WERI-Rb-1 (cell line): Measurements from ENCODE around the gene ZBTB20.

ENCODE experiments used
- DNase-seq: peaks from one replicate; pipeline ENCODE4 v3.0.0-alpha.2; 2020
- H3K27ac ChIP-seq: fragments of 250-450 bp; sonication (Bioruptor Pico); 2 replicates; pipeline ENCODE4 v1.5.1; 2020; ENCODE audit warnings: mild to moderate bottlenecking, moderate library complexity
- H3K27me3 ChIP-seq: fragments of 250-450 bp; sonication (Bioruptor Pico); 2 replicates; pipeline ENCODE4 v1.5.1; 2021; ENCODE audit warnings: mild to moderate bottlenecking, low read depth, moderate library complexity; ENCODE audit not compliant: insufficient read depth, severe bottlenecking
- H3K36me3 ChIP-seq: fragments of 250-450 bp; sonication (Bioruptor Pico); 2 replicates; pipeline ENCODE4 v1.5.1; 2020; ENCODE audit warnings: mild to moderate bottlenecking, moderate library complexity
- H3K4me3 ChIP-seq: 2 replicates; pipeline ENCODE4 v1.5.1; 2011; ENCODE audit warnings: low read depth, mild to moderate bottlenecking, control low read depth, low read length
- H3K9me3 ChIP-seq: fragments of 250-450 bp; sonication (Bioruptor Pico); 2 replicates; pipeline ENCODE4 v1.5.1; 2021; ENCODE audit warnings: mild to moderate bottlenecking, moderate library complexity; ENCODE audit not compliant: severe bottlenecking
- CTCF ChIP-seq: IDR thresholded peaks from 2 replicates; pipeline ENCODE4 v1.5.1; 2011; ENCODE audit warnings: low read depth, mild to moderate bottlenecking, control low read depth, inconsistent platforms, low read length

The ZBTB20 gene

GRCh38 chr3:114608293-114608692 is 538.8 kb downstream of the ZBTB20 start:
- no peak for TF ChIP-seq CTCF
- Histone ChIP-seq H3K27me3 (no peaks in the 10 kb centered on the region), H3K27ac (no peak overlapping the region), H3K36me3 (no peaks in the 10 kb centered on the region), H3K9me3 (no peaks in the 10 kb centered on the region), H3K4me3 (no peak overlapping the region)
- no peak for DNase-seq

- DNase-seq, result no peak
- no peak for TF ChIP-seq CTCF
- no peak overlapping the region for H3K4me3 ChIP-seq
- no peaks in the 10 kb centered on the region for H3K36me3 ChIP-seq
- no peaks in the 10 kb centered on the region for H3K27me3 ChIP-seq
- no peak overlapping the region for H3K27ac ChIP-seq
- no peaks in the 10 kb centered on the region for H3K9me3 ChIP-seq
Measured at GRCh38 chr3:114606336-114606735, 540.8 kb downstream of the ZBTB20 start.

GRCh38 chr3:114600571-114600970 is 546.5 kb downstream of the ZBTB20 start:
- no peak for TF ChIP-seq CTCF
- Histone ChIP-seq H3K9me3 (no peaks in the 10 kb centered on the region), H3K27ac (no peak overlapping the region), H3K27me3 (no peaks in the 10 kb centered on the region), H3K36me3 (no peaks in the 10 kb centered on the region), H3K4me3 (no peak overlapping the region)
- DNase-seq, result no peak

GRCh38 chr3:114597871-114598270 is 549.2 kb downstream of the ZBTB20 start:
- Histone ChIP-seq H3K9me3 (no peaks in the 10 kb centered on the region), H3K36me3 (no peaks in the 10 kb centered on the region), H3K27ac (no peak overlapping the region), H3K4me3 (no peak overlapping the region), H3K27me3 (no peaks in the 10 kb centered on the region)
- no peak for TF ChIP-seq CTCF
- DNase-seq, result no peak

GRCh38 chr3:114597012-114597411 is 550.1 kb downstream of the ZBTB20 start:
- no peak for TF ChIP-seq CTCF
- H3K36me3 ChIP-seq, result no peaks in the 10 kb centered on the region
- no peak overlapping the region for H3K4me3 ChIP-seq
- no peaks in the 10 kb centered on the region for H3K9me3 ChIP-seq
- H3K27me3 ChIP-seq, result peaks cover 4% of the 10 kb centered on the region
- no peak overlapping the region for H3K27ac ChIP-seq
- no peak for DNase-seq

DNA sequence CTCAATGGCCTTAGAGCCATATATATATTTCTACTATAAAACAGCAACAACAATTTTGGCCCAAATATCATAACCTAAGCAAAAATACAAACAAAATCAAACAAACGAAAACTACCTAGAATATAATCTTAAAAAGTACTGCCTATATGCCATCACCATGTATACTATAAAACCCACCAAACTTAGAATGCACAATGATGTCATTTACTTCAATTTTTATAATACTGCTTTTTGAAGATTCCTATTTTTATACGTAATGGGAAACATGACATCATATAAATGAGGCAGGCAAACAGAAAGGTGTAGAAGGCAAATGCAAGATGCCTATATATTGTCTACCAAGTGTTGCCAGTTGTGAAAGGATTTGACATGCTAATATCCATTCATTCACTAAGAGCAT is 550.9 kb downstream of the ZBTB20 start:
- Histone ChIP-seq H3K27ac (no peak overlapping the region), H3K9me3 (no peaks in the 10 kb centered on the region), H3K4me3 (no peak overlapping the region), H3K36me3 (no peaks in the 10 kb centered on the region), H3K27me3 (peaks cover 5% of the 10 kb centered on the region)
- DNase-seq, result no peak
- no peak for TF ChIP-seq CTCF
